ENCODE results near the gene NUDT22.

DNA sequence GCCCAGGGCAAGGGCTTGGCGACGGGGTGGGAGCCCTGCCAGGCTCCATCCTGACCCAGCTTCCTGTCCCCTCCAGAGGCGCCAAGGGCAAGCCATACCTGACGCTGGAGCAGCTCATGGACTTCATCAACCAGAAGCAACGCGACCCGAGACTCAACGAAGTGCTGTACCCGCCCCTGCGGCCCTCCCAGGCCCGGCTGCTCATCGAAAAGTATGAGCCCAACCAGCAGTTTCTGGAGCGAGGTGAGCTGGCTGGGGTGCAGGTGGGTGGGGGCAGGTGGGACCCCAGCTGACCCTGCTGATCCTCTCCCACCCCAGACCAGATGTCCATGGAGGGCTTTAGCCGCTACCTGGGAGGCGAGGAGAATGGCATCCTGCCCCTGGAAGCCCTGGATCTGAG lies 30.2 kb downstream of the NUDT22 start:
- TF ChIP-seq, protein P1, sequence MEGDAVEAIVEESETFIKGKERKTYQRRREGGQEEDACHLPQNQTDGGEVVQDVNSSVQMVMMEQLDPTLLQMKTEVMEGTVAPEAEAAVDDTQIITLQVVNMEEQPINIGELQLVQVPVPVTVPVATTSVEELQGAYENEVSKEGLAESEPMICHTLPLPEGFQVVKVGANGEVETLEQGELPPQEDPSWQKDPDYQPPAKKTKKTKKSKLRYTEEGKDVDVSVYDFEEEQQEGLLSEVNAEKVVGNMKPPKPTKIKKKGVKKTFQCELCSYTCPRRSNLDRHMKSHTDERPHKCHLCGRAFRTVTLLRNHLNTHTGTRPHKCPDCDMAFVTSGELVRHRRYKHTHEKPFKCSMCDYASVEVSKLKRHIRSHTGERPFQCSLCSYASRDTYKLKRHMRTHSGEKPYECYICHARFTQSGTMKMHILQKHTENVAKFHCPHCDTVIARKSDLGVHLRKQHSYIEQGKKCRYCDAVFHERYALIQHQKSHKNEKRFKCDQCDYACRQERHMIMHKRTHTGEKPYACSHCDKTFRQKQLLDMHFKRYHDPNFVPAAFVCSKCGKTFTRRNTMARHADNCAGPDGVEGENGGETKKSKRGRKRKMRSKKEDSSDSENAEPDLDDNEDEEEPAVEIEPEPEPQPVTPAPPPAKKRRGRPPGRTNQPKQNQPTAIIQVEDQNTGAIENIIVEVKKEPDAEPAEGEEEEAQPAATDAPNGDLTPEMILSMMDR (conservative IDR thresholded peaks at IDR 0.05; ENCODE audit: low read depth in 2 of 2): no peak
- TF ChIP-seq JUNB (IDR thresholded peaks at IDR 0.05; ENCODE audit: unreplicated experiment): no peak
- TF ChIP-seq POLR2AphosphoS5 (IDR thresholded peaks at IDR 0.05; ENCODE audit: low read depth): no peak
- no peak for TF ChIP-seq EZH2 (IDR thresholded peaks at IDR 0.05; ENCODE audit: low read depth, unreplicated experiment)
- no peak for TF ChIP-seq ZNF114 (CRISPR knock-in tag; IDR thresholded peaks at IDR 0.05)
- no peak for TF ChIP-seq STAT1 (IDR thresholded peaks at IDR 0.05; ENCODE audit: unreplicated experiment)
- TF ChIP-seq REST (IDR thresholded peaks at IDR 0.05; ENCODE audit: unreplicated experiment): no peak
- TF ChIP-seq EZH2phosphoT487 (IDR thresholded peaks at IDR 0.05; ENCODE audit: unreplicated experiment): no peak
- no peak for TF ChIP-seq CREB1 (CRISPR knock-in tag; IDR thresholded peaks at IDR 0.05; ENCODE audit: low read depth)
- no peak for TF ChIP-seq ZNF462 (CRISPR knock-in tag; IDR thresholded peaks at IDR 0.05)
- TF ChIP-seq, protein P2, sequence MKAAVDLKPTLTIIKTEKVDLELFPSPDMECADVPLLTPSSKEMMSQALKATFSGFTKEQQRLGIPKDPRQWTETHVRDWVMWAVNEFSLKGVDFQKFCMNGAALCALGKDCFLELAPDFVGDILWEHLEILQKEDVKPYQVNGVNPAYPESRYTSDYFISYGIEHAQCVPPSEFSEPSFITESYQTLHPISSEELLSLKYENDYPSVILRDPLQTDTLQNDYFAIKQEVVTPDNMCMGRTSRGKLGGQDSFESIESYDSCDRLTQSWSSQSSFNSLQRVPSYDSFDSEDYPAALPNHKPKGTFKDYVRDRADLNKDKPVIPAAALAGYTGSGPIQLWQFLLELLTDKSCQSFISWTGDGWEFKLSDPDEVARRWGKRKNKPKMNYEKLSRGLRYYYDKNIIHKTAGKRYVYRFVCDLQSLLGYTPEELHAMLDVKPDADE (IDR thresholded peaks at IDR 0.05): no peak

Data from GM23338 (cell line).